Stimulated activated CD8-positive, alpha-beta memory T cell treated with anti-CD3 and anti-CD28 coated beads, Interleukin-15, amount 100 ng/mL, for 24 hours (primary cell): Measurements from ENCODE around the gene CBARP.

Experiments used
- DNase-seq: peaks from one replicate; pipeline ENCODE4 v3.0.0-alpha.2; 2020; ENCODE audit warnings: low read depth

Gene CBARP, protein sequence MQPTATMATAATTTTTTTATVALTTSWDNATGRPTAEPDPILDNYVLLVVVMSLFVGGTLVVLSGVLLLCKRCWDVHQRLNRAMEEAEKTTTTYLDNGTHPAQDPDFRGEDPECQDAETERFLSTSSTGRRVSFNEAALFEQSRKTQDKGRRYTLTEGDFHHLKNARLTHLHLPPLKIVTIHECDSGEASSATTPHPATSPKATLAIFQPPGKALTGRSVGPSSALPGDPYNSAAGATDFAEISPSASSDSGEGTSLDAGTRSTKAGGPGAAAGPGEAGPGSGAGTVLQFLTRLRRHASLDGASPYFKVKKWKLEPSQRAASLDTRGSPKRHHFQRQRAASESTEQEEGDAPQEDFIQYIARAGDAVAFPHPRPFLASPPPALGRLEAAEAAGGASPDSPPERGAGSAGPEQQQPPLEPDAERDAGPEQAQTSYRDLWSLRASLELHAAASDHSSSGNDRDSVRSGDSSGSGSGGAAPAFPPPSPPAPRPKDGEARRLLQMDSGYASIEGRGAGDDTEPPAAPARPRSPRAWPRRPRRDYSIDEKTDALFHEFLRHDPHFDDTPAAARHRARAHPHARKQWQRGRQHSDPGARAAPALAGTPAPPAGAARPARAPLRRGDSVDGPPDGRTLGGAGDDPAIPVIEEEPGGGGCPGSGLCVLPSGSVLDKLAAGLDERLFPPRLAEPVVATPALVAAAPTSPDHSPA

DNA sequence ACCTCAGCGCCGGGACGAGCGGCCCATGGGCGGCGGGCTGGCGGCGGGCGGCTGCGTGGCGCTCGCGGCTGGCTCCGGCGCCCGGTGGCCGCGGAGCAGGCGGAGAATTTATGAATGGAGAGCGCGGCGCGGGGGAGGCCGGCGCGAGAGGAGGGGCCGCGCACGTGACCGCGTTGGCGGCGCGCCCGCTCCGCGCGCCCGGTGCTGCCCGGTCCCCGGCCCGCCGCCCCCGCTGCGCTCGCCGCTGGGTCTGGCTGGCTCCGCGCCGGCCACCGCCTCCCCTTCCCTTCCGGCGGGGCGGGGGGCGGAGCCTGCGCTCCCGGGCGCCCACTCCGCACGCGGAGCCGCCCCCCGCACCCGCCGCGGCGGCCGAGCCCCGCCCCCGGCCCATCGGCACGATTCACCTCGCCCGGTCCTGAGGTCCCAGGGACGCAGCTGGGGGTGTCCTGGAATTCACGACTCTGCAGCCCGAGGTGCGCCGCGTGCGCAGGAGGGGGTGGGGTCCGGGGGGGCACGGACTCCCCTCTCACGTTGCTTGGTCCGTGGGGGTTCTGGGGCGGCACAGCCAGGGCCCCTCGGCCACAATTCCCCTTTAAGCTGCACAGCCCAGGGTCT lies at the start of gene CBARP:
Gene CBARP, minus strand, starts transcription at position 252 of the 615 bp plus-strand sequence. CDS start 1,905 bp downstream, outside the sequence.
- DNase-seq, result no peak

DNA sequence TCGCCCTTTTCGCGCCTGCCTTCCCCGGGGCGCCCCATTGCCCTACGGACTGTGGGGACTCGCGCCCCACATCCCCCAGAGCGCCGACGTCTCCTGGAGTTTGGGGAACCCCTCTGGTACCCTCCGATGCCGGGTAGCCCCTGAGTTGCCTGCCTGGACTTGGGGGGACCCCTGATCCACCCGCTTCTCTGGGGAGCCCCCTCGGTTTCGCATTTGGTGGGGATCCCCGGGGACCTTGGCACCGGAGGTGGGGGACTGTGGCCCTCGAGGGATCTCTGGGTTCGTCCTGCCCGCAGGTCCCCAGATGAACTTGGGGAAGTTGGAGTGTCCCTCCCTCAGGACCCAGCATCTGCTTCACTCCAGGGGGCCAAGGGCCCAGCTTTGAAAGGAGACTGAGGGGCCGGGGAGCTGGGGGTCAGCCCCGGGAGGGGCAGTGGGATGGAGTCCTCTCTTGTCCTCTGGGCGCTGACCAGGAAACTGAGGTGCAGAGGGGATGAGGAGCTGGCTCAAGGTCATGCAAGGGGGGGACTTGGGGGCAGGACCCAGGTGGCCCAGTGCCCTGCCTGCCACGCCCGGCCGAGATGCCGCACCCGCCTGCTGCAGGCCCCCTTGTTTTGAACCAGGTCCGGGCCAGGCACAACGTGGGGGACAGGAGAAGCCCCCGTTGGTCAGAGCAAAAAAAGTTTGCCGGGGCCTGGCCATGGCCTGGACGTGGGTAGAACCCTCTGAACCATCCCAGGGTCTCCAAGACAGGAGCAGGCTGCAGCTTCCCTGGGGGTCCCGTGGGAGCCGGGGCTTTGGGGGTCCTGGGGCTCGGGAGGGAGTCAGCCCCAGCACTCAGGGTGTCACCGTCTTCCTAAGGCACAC lies 48.9 kb upstream of the CBARP start:
- DNase-seq, result no peak

DNA sequence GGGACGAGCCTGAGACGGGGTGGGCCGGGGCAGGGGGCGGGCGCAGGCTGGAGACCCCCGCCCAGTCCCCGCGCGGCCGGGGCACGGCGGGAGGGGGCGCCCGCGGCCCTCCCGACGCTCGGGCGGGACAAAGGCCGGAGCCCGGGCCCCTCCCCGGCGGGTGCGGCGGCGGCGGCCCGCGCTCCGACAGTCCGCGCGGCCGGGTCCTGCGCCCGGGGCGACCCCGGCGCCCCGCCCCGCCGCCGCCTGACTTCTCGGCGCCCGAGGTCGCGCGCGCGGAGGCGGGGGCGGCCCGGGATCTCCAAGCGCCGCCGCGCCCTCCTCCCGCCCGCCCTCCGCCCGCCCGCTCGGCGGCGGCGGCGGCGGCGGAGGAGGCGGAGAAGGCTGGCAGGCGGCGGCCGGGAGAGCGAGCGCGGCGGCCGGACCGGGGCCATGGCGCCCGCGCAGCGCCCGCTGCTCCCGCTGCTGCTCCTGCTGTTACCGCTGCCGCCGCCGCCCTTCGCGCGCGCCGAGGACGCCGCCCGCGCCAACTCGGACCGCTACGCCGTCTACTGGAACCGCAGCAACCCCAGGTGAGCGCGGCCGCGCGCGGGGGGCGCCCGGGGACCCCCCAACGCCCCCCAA lies 48.0 kb upstream of the CBARP start, which contains the start of gene EFNA2:
Gene EFNA2, plus strand, starts transcription at position 137 of the 624 bp plus-strand sequence. Its CDS starts 296 bp downstream, at position 433.
- DNase-seq, result no peak

DNA sequence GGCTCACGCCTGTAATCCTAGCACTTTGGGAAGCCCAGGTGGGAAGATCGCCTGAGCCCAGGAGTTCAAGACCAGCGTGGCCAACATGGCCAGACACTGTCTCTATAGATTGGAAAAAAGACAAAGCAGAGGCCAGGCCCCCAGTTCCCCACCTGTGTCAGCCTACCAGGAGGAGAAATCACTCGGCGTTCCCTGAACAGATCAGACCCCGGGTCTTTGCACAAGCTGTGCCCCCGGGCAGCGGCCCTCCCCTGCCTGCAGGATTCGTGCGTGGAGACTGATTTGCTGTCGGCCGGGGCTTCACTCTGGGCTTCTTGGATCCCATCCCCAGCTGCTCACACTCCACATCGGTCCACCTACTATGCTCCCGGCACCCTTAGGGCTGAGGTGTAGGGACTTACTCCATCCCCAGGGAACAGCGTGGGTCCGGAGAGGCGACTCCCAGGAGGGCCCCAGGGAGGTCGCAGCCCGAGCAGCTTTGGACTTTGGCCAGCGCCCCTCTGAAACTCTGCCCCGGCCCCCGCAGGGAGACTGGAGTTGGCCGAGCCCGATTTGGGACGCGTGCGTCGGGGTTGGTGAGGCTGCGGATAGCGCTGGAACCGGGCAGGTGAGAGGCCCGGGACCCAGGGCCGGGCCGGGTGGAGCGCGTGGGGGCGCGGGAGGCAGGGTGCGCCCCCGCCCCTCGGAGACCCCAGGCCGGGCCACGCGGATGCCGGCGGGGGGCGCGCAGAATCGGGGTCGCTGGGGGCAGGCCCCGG lies 47.4 kb upstream of the CBARP start:
- no peak for DNase-seq

DNA sequence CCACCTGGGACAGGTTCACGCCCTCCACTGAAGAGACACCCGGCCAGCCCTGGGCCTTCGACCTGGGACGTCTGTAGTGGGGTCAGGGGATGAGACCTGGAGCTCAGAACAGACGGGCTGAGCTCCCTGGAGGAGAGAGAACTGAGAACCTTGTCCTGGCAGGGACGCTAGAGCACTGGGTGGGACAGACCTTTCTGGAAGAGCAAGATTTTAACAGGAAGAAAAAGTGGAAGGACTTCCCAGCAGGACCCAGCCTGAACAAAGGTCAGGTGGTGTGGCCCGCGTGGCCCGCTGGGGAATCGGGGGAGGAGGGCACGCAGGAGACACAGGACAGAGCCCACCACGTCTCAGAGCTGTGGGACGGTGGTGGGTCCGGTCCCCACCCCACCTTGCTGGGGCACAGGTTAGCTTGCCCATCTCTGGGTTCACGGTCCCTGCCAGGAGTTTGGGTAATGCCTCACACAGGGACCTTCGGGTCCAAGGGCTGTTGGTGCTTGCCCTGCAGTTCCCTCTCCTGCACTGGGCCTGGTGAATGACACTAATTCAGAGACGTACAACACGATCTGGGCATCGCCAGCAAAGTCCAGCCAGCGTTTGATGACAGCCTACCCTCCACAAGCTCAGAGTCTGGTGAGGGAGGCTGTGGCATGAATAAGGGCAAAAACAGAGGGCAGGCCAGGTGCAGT lies 46.6 kb upstream of the CBARP start:
- DNase-seq, result no peak

DNA sequence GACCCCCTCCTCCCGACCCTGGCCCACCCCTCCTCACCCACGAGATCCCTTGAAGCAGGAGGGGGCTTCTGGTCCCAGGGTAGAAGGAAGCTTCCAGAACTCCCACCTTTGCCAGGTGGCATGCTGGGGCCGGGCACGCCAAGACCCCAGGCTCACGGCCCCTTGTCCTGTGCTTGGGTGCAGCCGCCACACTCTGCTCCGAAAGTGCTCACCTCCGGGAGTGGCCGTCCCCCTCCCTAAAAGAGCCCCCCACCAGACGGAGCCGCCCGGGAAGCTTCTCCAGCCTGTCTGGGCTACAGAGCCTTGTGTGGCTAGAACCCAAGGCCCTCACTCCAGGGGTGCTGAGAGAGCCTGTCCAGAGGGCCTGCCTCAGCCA lies 46.1 kb upstream of the CBARP start:
- no peak for DNase-seq

DNA sequence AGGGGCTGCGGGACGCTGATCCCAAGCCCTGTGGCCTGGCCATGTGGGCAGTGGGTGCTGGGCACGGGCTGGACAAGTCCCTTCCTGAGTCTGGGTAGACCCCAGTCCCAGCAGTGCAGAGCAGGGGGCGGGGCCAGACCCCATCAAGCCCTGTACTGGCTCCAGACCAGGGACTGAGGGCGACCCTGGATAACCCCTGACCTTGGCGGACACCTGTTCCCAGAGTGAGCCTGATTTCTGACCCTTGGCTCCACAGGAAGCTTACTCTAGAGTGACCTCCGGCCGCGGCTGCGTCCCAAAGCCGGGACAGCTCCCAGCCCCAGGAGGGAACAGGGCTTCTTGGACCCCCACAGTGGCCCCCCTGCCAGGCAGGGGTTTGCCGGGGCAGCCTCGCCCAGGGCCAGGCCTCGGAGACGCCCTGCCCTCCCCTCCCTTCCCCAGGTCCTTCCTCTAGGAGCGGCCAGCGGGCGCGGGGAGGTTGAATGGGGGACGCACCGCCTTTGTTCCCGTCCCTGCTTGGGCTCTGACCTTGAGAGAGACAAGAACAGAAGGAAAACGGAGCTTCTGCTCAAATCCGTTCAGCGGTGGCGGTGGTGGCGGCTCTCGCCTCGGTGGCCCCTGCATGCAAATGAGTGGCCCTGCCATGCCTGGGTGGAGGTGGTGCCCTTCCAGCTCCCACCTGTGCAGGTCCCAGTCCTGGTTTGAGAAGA lies 45.6 kb upstream of the CBARP start:
- DNase-seq, result no peak

DNA sequence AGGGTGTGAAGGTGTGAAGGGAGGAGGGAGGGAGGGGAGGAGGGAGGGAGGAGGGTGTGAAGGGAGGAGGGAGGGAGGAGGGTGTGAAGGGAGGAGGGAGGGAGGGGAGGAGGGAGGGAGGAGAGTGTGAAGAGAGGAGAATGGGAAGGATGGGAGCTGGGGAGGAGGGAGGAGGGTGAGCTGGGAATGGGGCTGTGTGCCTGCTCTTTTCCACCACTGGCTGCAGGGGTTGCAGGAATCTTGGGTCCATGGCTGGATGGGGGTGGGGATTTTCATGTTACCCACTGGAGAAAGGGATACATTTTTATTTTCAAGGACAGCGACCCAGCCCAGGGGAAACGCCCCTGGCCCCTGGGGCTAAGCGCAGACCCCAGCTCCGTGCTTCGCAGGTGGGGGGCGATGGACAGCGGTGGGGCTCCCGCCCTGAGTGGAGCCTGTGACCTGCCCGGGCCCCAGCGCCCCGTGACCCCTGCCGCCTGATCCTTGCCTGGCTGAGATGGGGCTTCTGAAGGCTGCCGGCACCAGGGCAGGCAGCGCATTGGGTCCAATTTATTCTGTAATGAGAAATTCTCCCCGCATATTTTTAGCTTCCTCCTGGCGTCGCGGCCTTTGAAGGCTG lies 44.9 kb upstream of the CBARP start:
- DNase-seq, result no peak

DNA sequence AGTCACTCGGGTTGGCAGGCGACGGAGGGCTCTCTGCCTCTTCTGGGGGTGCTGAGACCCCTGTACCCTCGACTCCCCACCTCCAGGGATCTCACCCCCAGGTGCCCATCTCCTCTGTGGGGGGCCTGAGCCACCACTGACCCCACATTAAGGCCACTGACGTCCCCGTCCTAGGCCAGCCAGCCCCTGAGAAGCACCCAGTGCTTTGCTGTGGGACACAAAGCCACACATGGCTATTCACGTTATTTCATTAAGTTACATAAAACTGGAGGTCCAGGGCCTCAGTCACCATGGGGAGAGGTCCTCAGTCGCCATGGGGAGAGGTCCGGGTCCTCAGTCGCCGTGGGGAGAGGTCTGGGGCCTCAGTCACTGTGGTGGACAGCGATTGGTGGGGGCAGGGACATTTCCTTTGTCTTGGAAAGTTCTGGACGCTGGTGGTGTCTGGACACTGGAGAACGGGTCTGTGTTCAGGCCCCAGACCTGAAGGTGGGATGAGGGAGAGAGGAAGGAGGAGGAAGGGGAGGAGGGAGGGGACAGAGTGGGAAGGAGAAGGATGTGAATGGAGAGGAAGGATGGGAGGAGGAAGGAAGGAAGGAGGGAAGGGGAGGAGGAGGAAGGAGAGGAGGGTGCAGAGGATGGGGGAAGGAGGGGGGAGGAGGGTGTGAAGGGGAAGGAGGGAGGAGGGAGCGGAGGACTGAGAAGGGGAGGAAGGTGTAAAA lies 43.9 kb upstream of the CBARP start:
- DNase-seq, result no peak

DNA sequence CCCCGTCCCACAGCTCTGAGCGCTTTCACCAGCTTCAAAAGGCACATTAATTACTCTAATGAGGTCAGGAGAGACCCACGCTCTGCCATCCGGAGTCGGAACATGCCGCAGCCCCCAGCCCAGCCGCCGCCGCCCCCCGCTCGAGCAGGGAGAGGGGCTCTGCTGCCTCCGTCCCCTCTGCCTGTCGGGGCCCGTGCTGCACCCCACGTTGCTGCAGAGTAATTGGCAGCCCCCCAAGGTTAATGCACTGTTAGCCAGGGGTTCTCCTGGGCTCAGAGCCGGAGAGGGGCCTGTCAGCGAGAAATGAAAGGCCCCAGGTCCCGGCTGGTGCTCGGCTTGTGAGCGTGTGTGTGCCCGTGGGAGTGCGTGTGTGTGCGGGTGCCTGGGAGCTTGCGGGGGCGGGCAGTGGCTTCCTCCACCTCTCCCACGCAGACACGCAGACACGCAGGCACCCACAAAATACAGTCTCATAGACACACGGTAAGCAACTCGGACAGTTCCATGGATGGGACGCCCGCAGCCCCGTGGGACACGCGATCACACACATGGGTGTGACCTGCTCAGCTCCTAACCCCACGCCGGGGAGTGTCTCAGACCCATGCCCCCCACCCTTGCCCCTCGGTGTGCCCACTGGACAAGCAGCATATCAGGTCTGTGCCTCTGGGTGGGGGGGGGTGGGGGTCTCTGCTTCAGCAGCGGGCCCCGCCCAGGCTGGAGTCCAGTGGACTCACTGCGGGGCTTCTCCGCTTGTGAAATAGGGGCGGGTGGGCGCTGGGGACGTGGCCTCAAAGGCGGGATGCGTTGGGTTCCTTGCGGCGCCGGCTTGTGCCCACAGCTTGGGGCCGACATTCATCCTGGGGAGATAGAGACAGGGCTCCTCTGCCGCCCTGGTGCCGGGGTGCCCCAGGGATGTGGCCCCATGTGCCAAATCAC lies 43.1 kb upstream of the CBARP start:
- no peak for DNase-seq

DNA sequence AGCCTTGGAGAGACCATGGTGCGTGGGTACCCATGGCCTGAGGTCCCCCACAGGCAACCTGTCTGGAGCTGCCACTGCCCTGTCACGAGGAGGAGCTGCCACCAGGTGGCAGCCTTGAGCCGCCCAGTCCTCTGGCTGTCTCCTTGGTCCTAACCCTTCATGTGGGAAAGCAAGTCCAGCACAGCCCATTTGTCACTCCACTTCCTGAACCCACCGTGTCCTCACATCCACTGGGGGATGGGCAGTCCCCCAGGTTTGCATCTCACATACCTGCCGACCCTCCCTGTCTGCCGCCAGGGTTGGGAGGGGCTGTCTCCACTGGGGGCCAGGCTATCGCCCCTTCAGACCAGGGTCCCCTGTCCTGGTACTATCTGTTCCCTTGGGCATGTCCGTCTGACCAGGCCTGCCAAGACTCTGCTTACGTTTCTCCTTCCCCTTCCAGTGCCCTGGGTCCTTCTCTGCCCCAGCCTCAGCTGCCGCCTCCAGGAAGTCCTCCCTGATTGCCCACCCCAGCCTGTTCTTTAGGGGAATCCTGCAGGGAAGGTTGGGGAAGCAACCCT lies 42.1 kb upstream of the CBARP start:
- peak; percentile 68 for DNase-seq

DNA sequence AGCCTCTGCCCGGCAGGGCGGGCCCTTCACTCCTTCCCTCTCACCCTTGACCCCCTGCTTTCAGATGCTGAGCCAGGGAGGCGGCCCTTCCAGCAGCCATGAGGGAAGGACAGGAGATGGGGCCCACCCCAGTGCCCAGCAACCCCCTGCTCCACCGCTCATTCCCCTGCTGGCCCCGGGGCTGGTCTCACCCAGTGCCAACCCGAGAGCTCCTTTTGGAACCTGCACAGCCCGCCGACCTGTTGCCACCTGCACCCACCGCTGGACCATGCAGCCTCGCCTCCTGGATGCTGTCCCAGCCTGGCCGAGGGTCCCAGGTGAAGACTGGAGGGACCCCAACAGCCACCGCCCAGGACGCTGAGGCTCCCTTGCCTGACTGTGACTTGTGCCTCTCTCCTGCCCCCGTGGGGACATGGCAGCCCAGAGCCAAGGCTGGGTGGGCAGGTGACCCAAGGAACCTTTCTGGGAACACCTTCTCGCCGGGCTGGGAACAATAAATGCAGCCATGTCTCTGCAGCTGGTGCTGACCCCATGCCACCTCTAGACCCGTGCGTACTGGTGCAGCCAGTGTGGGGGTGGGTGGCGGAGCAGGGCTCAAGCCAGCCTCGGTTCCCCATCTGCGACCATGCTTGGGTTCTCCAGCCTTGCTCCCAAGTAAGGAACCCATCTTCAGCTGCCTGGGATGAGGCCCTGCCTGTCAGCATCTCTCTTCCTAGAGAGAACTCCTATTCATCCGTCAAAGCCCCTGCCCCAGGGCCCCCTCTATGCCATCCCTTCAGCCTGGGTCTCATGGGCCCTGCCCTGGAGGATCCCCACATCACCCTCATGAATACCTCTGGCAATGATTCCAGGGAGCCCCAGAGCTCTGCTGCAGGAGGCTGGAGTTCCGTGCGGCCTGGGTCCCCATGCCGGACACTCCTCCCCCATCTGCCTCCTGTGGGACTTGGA lies 41.2 kb upstream of the CBARP start:
- DNase-seq, result no peak

DNA sequence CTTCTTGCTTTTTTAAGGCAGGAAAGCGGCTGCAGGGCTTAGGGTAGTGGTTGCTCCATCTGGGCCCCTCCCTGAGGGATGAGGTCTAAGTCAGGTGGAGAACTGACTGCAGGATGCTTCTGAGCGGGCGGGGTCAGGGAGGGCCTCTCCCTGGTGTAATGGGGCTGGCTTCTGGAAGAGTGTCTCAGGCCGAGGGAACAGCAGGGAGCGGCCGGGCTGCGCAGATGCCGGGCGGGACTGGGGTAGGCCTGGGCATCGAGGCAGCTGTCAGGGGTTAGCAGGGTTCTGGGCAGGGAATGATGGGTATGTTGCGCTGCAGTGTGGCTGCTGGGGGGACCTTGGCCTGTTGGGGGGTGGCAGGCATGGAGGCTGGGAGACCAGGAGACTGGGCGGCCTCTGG lies 40.3 kb upstream of the CBARP start:
- DNase-seq, result no peak

DNA sequence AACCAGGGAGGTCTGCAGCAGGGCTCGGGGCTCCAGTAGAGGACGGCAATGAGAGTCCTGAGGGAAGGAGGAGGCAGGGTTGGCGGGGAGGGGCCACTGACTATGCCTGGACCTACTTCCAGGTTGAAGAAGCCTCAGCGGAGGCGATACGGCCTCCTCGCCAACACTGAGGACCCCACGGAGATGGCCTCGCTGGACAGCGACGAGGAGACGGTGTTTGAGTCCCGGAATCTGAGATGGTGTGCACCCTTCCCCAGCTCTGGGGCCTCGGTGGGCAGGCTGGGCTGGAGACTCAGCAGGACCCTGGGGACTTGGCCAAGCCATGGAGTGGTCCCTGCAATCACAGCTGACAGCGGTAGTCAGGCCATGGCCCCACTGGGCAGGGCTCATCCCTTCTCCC lies 39.3 kb upstream of the CBARP start:
- DNase-seq, result no peak

DNA sequence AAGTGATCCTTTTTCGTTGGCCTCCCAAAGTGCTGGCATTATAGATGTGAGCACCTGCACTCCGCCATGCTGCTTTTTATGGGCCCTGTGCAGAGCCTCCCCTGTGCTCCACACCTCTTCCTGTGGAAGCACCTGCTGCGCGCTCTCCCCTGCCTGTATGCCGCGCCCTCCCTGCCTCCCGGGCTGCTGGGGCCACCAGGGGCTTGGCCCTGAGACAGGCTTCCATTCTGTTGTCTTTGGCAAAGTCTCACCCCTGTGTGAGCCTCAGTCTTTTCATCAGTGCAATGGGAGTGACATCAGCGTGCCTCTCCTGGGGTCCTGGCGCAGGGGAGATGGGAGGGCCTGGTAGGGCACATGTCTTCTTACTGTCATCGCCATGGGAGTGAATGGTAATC lies 38.8 kb upstream of the CBARP start:
- no peak for DNase-seq
